Dendritic cell treated with granulocyte-macrophage colony-stimulating factor and Interleukin-4, amounts not matched to agents 40 ng/mL and 50 ng/mL, for 4 days (primary cell): ENCODE results near the gene BCAS3.

Experiments used
- H3K27ac Mint-ChIP-seq: one replicate; pipeline ENCODE4 v1.8.0; 2022; ENCODE audit warnings: mild to moderate bottlenecking, mixed read lengths
- H3K27me3 Mint-ChIP-seq: one replicate; pipeline ENCODE4 v1.8.0; 2022; ENCODE audit warnings: mild to moderate bottlenecking, mixed read lengths
- H3K36me3 Mint-ChIP-seq: one replicate; pipeline ENCODE4 v1.8.0; 2022; ENCODE audit warnings: low read depth, mixed read lengths
- H3K4me1 Mint-ChIP-seq: one replicate; pipeline ENCODE4 v1.8.0; 2022; ENCODE audit warnings: low read depth, mixed read lengths
- H3K4me3 Mint-ChIP-seq: one replicate; pipeline ENCODE4 v1.8.0; 2022; ENCODE audit warnings: mild to moderate bottlenecking, moderate library complexity, mixed read lengths
- H3K9me3 Mint-ChIP-seq: one replicate; pipeline ENCODE4 v1.8.0; 2022; ENCODE audit warnings: mixed read lengths
- intact Hi-C: fragments of 100-400 bp; cut with micrococcal nuclease; formaldehyde crosslinking; loops from one replicate; pipeline ENCODE4 v1.15.0; 2022

BCAS3 gene

GRCh38 chr17:61203671-61204131 lies 526.0 kb downstream of the BCAS3 start:
- Mint-ChIP-seq H3K4me3 (no peak overlapping the region), H3K4me1 (no peaks in the 10 kb centered on the region), H3K9me3 (no peaks in the 10 kb centered on the region), H3K36me3 (no peaks in the 10 kb centered on the region), H3K27me3 (no peaks in the 10 kb centered on the region), H3K27ac (no peak overlapping the region)
- intact Hi-C loops, result loop anchor here (10.0 kb wide), 1 partner anchor 91 kb away; no protein-coding TSS in a partner anchor

- no peak overlapping the region for H3K27ac Mint-ChIP-seq
- no peaks in the 10 kb centered on the region for H3K4me1 Mint-ChIP-seq
- no peaks in the 10 kb centered on the region for H3K36me3 Mint-ChIP-seq
- H3K4me3 Mint-ChIP-seq, result no peak overlapping the region
- intact Hi-C loops, result loop anchor here (10.0 kb wide), 1 partner anchor 90 kb away; no protein-coding TSS in a partner anchor
- no peaks in the 10 kb centered on the region for H3K27me3 Mint-ChIP-seq
- no peaks in the 10 kb centered on the region for H3K9me3 Mint-ChIP-seq
Measured at GRCh38 chr17:61204456-61204855, 526.8 kb downstream of the BCAS3 start.

GRCh38 chr17:61205401-61205800 lies 527.8 kb downstream of the BCAS3 start:
- H3K4me3 Mint-ChIP-seq, result no peak overlapping the region
- no peaks in the 10 kb centered on the region for H3K4me1 Mint-ChIP-seq
- intact Hi-C loops, result loop anchor here (10.0 kb wide), 1 partner anchor 89 kb away; no protein-coding TSS in a partner anchor
- H3K9me3 Mint-ChIP-seq, result no peaks in the 10 kb centered on the region
- no peak overlapping the region for H3K27ac Mint-ChIP-seq
- no peaks in the 10 kb centered on the region for H3K36me3 Mint-ChIP-seq
- no peaks in the 10 kb centered on the region for H3K27me3 Mint-ChIP-seq

- Mint-ChIP-seq H3K27me3 (no peaks in the 10 kb centered on the region), H3K4me1 (no peaks in the 10 kb centered on the region), H3K27ac (no peak overlapping the region), H3K36me3 (no peaks in the 10 kb centered on the region), H3K4me3 (no peak overlapping the region), H3K9me3 (no peaks in the 10 kb centered on the region)
- intact Hi-C loops, result loop anchor here (10.0 kb wide), 1 partner anchor 89 kb away; no protein-coding TSS in a partner anchor
Measured at GRCh38 chr17:61205931-61206330, 528.3 kb downstream of the BCAS3 start.

- H3K9me3 Mint-ChIP-seq, result no peaks in the 10 kb centered on the region
- H3K4me1 Mint-ChIP-seq, result no peaks in the 10 kb centered on the region
- H3K4me3 Mint-ChIP-seq, result no peak overlapping the region
Measured at GRCh38 chr17:61206922-61207321, 529.3 kb downstream of the BCAS3 start.

GRCh38 chr17:61208301-61209105 lies 530.9 kb downstream of the BCAS3 start:
- no peaks in the 10 kb centered on the region for H3K9me3 Mint-ChIP-seq
- no peaks in the 10 kb centered on the region for H3K36me3 Mint-ChIP-seq
- intact Hi-C loops, result loop anchor here (10.0 kb wide), 1 partner anchor 86 kb away; no protein-coding TSS in a partner anchor
- H3K4me1 Mint-ChIP-seq, result no peaks in the 10 kb centered on the region
- H3K27me3 Mint-ChIP-seq, result no peaks in the 10 kb centered on the region
- H3K4me3 Mint-ChIP-seq, result no peak overlapping the region
- H3K27ac Mint-ChIP-seq, result no peak overlapping the region

More at GRCh38 chr17:61206922-61207321, 529.3 kb downstream of the BCAS3 start:
- H3K27me3 Mint-ChIP-seq, result no peaks in the 10 kb centered on the region
- no peaks in the 10 kb centered on the region for H3K36me3 Mint-ChIP-seq
- intact Hi-C loops, result loop anchor here (10.0 kb wide), 1 partner anchor 88 kb away; no protein-coding TSS in a partner anchor
- no peak overlapping the region for H3K27ac Mint-ChIP-seq

- Mint-ChIP-seq H3K36me3 (no peaks in the 10 kb centered on the region), H3K9me3 (no peaks in the 10 kb centered on the region), H3K27ac (no peak overlapping the region)
Measured at GRCh38 chr17:61209106-61209439, 531.4 kb downstream of the BCAS3 start.

GRCh38 chr17:61209525-61209924 lies 531.9 kb downstream of the BCAS3 start:
- Mint-ChIP-seq H3K36me3 (no peaks in the 10 kb centered on the region), H3K27ac (no peak overlapping the region), H3K4me3 (no peak overlapping the region), H3K9me3 (no peaks in the 10 kb centered on the region), H3K4me1 (no peaks in the 10 kb centered on the region), H3K27me3 (no peaks in the 10 kb centered on the region)
- intact Hi-C loops, result loop anchor here (10.0 kb wide), 1 partner anchor 85 kb away; no protein-coding TSS in a partner anchor

More at GRCh38 chr17:61209106-61209439, 531.4 kb downstream of the BCAS3 start:
- intact Hi-C loops, result loop anchor here (10.0 kb wide), 1 partner anchor 86 kb away; no protein-coding TSS in a partner anchor
- H3K27me3 Mint-ChIP-seq, result no peaks in the 10 kb centered on the region
- H3K4me3 Mint-ChIP-seq, result no peak overlapping the region
- H3K4me1 Mint-ChIP-seq, result no peaks in the 10 kb centered on the region

- H3K27me3 Mint-ChIP-seq, result no peaks in the 10 kb centered on the region
Measured at GRCh38 chr17:61211236-61211635, 533.6 kb downstream of the BCAS3 start.

GRCh38 chr17:61212655-61213054 lies 535.0 kb downstream of the BCAS3 start:
- Mint-ChIP-seq H3K27ac (no peak overlapping the region), H3K4me3 (no peak overlapping the region), H3K36me3 (no peaks in the 10 kb centered on the region), H3K9me3 (no peaks in the 10 kb centered on the region), H3K4me1 (peaks cover 3% of the 10 kb centered on the region), H3K27me3 (no peaks in the 10 kb centered on the region)
- intact Hi-C loops, result no loop called here

More at GRCh38 chr17:61211236-61211635, 533.6 kb downstream of the BCAS3 start:
- no peak overlapping the region for H3K4me3 Mint-ChIP-seq
- no peaks in the 10 kb centered on the region for H3K36me3 Mint-ChIP-seq
- H3K27ac Mint-ChIP-seq, result no peak overlapping the region
- H3K4me1 Mint-ChIP-seq, result no peaks in the 10 kb centered on the region
- intact Hi-C loops, result no loop called here
- H3K9me3 Mint-ChIP-seq, result no peaks in the 10 kb centered on the region

- intact Hi-C loops, result no loop called here
- no peak overlapping the region for H3K4me3 Mint-ChIP-seq
- H3K9me3 Mint-ChIP-seq, result no peaks in the 10 kb centered on the region
- no peaks in the 10 kb centered on the region for H3K36me3 Mint-ChIP-seq
- H3K4me1 Mint-ChIP-seq, result peaks cover 24% of the 10 kb centered on the region
- H3K27ac Mint-ChIP-seq, result no peak overlapping the region
- peaks cover 6% of the 10 kb centered on the region for H3K27me3 Mint-ChIP-seq
Measured at GRCh38 chr17:61214753-61215152, 537.1 kb downstream of the BCAS3 start.

GRCh38 chr17:61216066-61216465 lies 538.4 kb downstream of the BCAS3 start:
- no peaks in the 10 kb centered on the region for H3K9me3 Mint-ChIP-seq
- H3K4me3 Mint-ChIP-seq, result no peak overlapping the region
- H3K4me1 Mint-ChIP-seq, result peaks cover 33% of the 10 kb centered on the region
- no peak overlapping the region for H3K27ac Mint-ChIP-seq
- H3K36me3 Mint-ChIP-seq, result no peaks in the 10 kb centered on the region
- intact Hi-C loops, result no loop called here
- peaks cover 7% of the 10 kb centered on the region for H3K27me3 Mint-ChIP-seq

GRCh38 chr17:61217878-61218437 lies 540.3 kb downstream of the BCAS3 start:
- Mint-ChIP-seq H3K27ac (no peak overlapping the region), H3K4me3 (no peak overlapping the region), H3K4me1 (peaks cover 48% of the 10 kb centered on the region), H3K36me3 (no peaks in the 10 kb centered on the region), H3K9me3 (no peaks in the 10 kb centered on the region), H3K27me3 (peaks cover 7% of the 10 kb centered on the region)
- intact Hi-C loops, result no loop called here

GRCh38 chr17:61218438-61218837 lies 540.8 kb downstream of the BCAS3 start:
- H3K36me3 Mint-ChIP-seq, result no peaks in the 10 kb centered on the region

More at GRCh38 chr17:61218438-61218837, 540.8 kb downstream of the BCAS3 start:
- H3K27me3 Mint-ChIP-seq, result peaks cover 7% of the 10 kb centered on the region
- no peak overlapping the region for H3K27ac Mint-ChIP-seq
- no peaks in the 10 kb centered on the region for H3K9me3 Mint-ChIP-seq
- intact Hi-C loops, result no loop called here
- peaks cover 48% of the 10 kb centered on the region for H3K4me1 Mint-ChIP-seq
- no peak overlapping the region for H3K4me3 Mint-ChIP-seq
